A549 (cell line): ENCODE results near the gene RNU6-7. TPM values are rescaled to one million over a fixed set of nuclear protein-coding genes. Genes with fewer than 3 reads are reported as not detected.
A peak's percentile ranks its signal among the peaks of the same experiment; 100 is the strongest.

Experiments
- ATAC-seq, 2 experiments: fragments of 200-7000 bp in 1 of 2; fragments of >200 bp in 1 of 2; cut with Nextera tagmentation in 1 of 2; cut with Tn5 transposase in 1 of 2; 3 replicates each; pipeline versions ENCODE4 v1.8.0 to v1.9.1; 2018 to 2020; ENCODE audit warnings: mild to moderate bottlenecking in 1 of 2, moderate library complexity in 1 of 2
- CTCF ChIA-PET: fragments of 300-600 bp; sonication (Branson Sonifier 250); formaldehyde crosslinking; extraction: SDS; loops from one replicate; lab custom pipeline; 2021; ENCODE audit warnings: antibody characterized with exemption, inconsistent platforms; lab: Yijun Ruan, JAX
- POLR2A ChIA-PET: fragments of 350-600 bp; formaldehyde crosslinking; extraction: SDS; loops from one replicate; lab custom pipeline; 2021; ENCODE audit warnings: antibody characterized with exemption, inconsistent platforms; lab: Yijun Ruan, JAX
- DNase-seq, 2 experiments: peaks; one replicate each; pipeline versions ENCODE4 v3.0.0 to v3.0.0-alpha.2; 2011 to 2016; ENCODE audit warnings: low read depth in 1 of 2, low spot score in 1 of 2
- FAIRE-seq: peaks from 2 replicates; lab custom pipeline; 2011; peaks lifted over from hg19 to GRCh38; lab: Jason Lieb, UNC
- H3K27ac ChIP-seq, 2 experiments: fragments of >200 bp; sonication (Bioruptor Twin); formaldehyde crosslinking; 3 replicates each; pipeline ENCODE4 v1.5.1; 2016 to 2017
- H3K4me1 ChIP-seq: fragments of >200 bp; sonication (Bioruptor Twin); formaldehyde crosslinking; 3 replicates; pipeline ENCODE4 v1.6.1; 2016
- H3K4me2 ChIP-seq: fragments of >200 bp; sonication (Bioruptor Twin); formaldehyde crosslinking; 3 replicates; pipeline ENCODE4 v1.6.1; 2016
- H3K4me3 ChIP-seq: fragments of >200 bp; sonication (Bioruptor Twin); formaldehyde crosslinking; 3 replicates; pipeline ENCODE4 v1.5.1; 2016
- H3K9me3 ChIP-seq: fragments of >200 bp; sonication (Bioruptor Twin); formaldehyde crosslinking; 3 replicates; pipeline ENCODE4 v1.6.1; 2016
- BHLHE40 ChIP-seq: IDR thresholded peaks from 2 replicates; pipeline ENCODE4 v1.6.1; 2012; ENCODE audit warnings: low read depth, low read length, inconsistent platforms
- CEBPB ChIP-seq, 2 experiments: fragments of >200 bp in 1 of 2; sonication (Bioruptor Twin) in 1 of 2; formaldehyde crosslinking in 1 of 2; IDR thresholded peaks; 2 replicates each; pipeline ENCODE4 v1.6.1; 2012 to 2016
- EHF ChIP-seq: fragments of 250-450 bp; sonication (Bioruptor Pico); IDR thresholded peaks from 2 replicates; pipeline ENCODE4 v1.5.0; 2020; ENCODE audit warnings: mild to moderate bottlenecking
- EP300 ChIP-seq, 2 experiments: fragments of >200 bp; sonication (Bioruptor Twin); formaldehyde crosslinking; IDR thresholded peaks; 2 replicates in 1 of 2; 3 replicates in 1 of 2; pipeline ENCODE4 v1.6.1; 2016 to 2017
- FOSB ChIP-seq: fragments of 250-450 bp; sonication (Bioruptor Pico); IDR thresholded peaks from 2 replicates; pipeline ENCODE4 v1.5.0; 2020; ENCODE audit warnings: mild to moderate bottlenecking, moderate library complexity
- FOSL2 ChIP-seq, 2 experiments: fragments of 450-650 bp in 1 of 2; fragments of >200 bp in 1 of 2; sonication (Bioruptor Twin) in 1 of 2; formaldehyde crosslinking; IDR thresholded peaks; 2 replicates each; pipeline versions ENCODE4 v1.5.0 to v1.6.1; 2016 to 2020; ENCODE audit warnings: mild to moderate bottlenecking in 1 of 2, moderate library complexity in 1 of 2
- JUNB ChIP-seq: fragments of >200 bp; sonication (Bioruptor Twin); formaldehyde crosslinking; IDR thresholded peaks from 2 replicates; pipeline ENCODE4 v1.6.1; 2016
- KDM5A ChIP-seq: fragments of 200-600 bp; sonication (generic); IDR thresholded peaks from 2 replicates; pipeline ENCODE4 v1.6.1; 2016; ENCODE audit warnings: antibody characterized with exemption, mild to moderate bottlenecking
- MAFK ChIP-seq: fragments of 450-650 bp; IDR thresholded peaks from 2 replicates; pipeline ENCODE4 v1.6.1; 2014; ENCODE audit not compliant: partially characterized antibody
- NPAS2 ChIP-seq: fragments of 250-450 bp; sonication (Bioruptor Pico); IDR thresholded peaks from 2 replicates; pipeline ENCODE4 v1.8.0; 2022; ENCODE audit warnings: mild to moderate bottlenecking, moderate library complexity, borderline replicate concordance
- PHF8 ChIP-seq: fragments of 200-600 bp; sonication (generic); IDR thresholded peaks from 2 replicates; pipeline ENCODE4 v1.6.1; 2016; ENCODE audit warnings: low read depth, mild to moderate bottlenecking, antibody characterized with exemption, moderate library complexity, borderline replicate concordance
- POLR2A ChIP-seq: IDR thresholded peaks from 2 replicates; pipeline ENCODE4 v1.6.1; 2012; ENCODE audit warnings: mild to moderate bottlenecking, low read length
- POLR2AphosphoS2 ChIP-seq: conservative IDR thresholded peaks from 2 replicates; pipeline ENCODE4 v1.6.1; 2012; ENCODE audit warnings: low read length, improper control_type of control experiment, inconsistent platforms
- RAD21 ChIP-seq, 2 experiments: fragments of >200 bp in 1 of 2; sonication (Bioruptor Twin) in 1 of 2; formaldehyde crosslinking in 1 of 2; IDR thresholded peaks in 1 of 2; conservative IDR thresholded peaks in 1 of 2; 2 replicates in 1 of 2; 3 replicates in 1 of 2; pipeline ENCODE4 v1.6.1; 2012 to 2018; ENCODE audit warnings: inconsistent platforms in 1 of 2
- RCOR1 ChIP-seq: fragments of 150-350 bp; IDR thresholded peaks from 2 replicates; pipeline ENCODE4 v1.6.1; 2014; ENCODE audit warnings: antibody characterized with exemption, low read length, low read depth
- SREBF2 ChIP-seq: fragments of 450-650 bp; IDR thresholded peaks from 2 replicates; pipeline ENCODE4 v1.6.1; 2014; ENCODE audit warnings: mild to moderate bottlenecking, moderate library complexity
- ZFP36 ChIP-seq: fragments of 450-650 bp; IDR thresholded peaks from 2 replicates; pipeline ENCODE4 v1.6.1; 2014; ENCODE audit warnings: borderline replicate concordance; ENCODE audit not compliant: partially characterized antibody
- WGBS: methylation state at CpG from one replicate; pipeline ENCODE4 v1.1.6; 2017; ENCODE audit errors: missing lambda C conversion rate; 5-methylcytosine and 5-hydroxymethylcytosine counted together
- polyA plus RNA-seq, 4 experiments: library from polyadenylated mRNA; depleted of rRNA in 3 of 4; stranded (reverse); fragments of >200 nt; fragmentation: RNase III in 1 of 4; extraction: RNeasy Plus Mini Kit Qiagen cat#74134 plus additional on column Dnase treatment in 1 of 4; gene quantifications; 2 replicates in 3 of 4; 3 replicates in 1 of 4; pipeline ENCODE4 v1.2.3, GENCODE V29; 2011 to 2017
- TF ChIP-seq, protein P1 (sequence below): IDR thresholded peaks from 2 replicates; pipeline ENCODE4 v1.6.1; 2012
- TF ChIP-seq, protein P2 (sequence below): IDR thresholded peaks from 2 replicates; pipeline ENCODE4 v1.6.1; 2012; ENCODE audit warnings: low read depth, borderline replicate concordance
- TF ChIP-seq, protein P3 (sequence below): fragments of >200 bp; sonication (Bioruptor Twin); formaldehyde crosslinking; IDR thresholded peaks from 2 replicates; pipeline ENCODE4 v1.6.1; 2016
- TF ChIP-seq, protein P4 (sequence below): fragments of >200 bp; sonication (Bioruptor Twin); formaldehyde crosslinking; IDR thresholded peaks from 3 replicates; pipeline ENCODE4 v1.6.1; 2016
- TF ChIP-seq, protein P5 (sequence below): fragments of 250-450 bp; sonication (Bioruptor Pico); IDR thresholded peaks from 2 replicates; pipeline ENCODE4 v1.5.0; 2020; ENCODE audit warnings: low read depth, mild to moderate bottlenecking, moderate library complexity
- TF ChIP-seq, protein P6 (sequence below): fragments of >200 bp; sonication (Bioruptor Twin); formaldehyde crosslinking; IDR thresholded peaks from 3 replicates; pipeline ENCODE4 v1.5.1; 2016
- TF ChIP-seq, protein P7 (sequence below): fragments of 200-600 bp; sonication (generic); IDR thresholded peaks from 2 replicates; pipeline ENCODE4 v1.6.1; 2016; ENCODE audit warnings: antibody characterized with exemption, mild to moderate bottlenecking, moderate library complexity

The RNU6-7 gene
- polyA plus RNA-seq, 2 of the 4 experiments (the other 2 are of a cell fraction): not detected

DNA sequence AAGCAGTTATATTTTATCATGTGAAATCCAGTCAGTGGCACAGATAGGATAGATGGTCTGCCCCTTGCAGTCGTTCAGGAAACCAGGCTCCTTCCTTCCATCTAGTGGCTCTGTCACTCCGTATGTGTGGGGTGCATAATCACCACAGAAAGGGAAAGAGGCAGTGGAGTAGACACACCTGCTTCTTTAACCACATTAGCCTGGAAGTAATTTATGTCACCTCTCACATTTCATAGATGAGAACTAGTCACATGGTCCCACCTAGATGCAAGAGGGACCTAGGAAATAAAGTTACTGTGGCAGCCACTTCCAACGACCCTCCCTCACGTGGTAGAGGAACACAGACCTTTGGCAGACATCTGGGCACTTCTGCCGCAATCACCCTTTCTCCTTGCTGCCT, 15.5 kb downstream of the RNU6-7 start:
- H3K4me1 ChIP-seq: no peaks in the 10 kb centered on the region
- H3K27ac ChIP-seq: no peak overlapping the region
- 49% methylated on average over 5 of the region's 5 CpGs for WGBS
- H3K4me2 ChIP-seq: no peak overlapping the region
- DNase-seq: no peak
- peak in 1 of 2 experiments; percentile 54; a peak in 1 of 6 replicates for ATAC-seq
- ChIA-PET POLR2A (no interaction called here), CTCF (no interaction called here)
- H3K4me3 ChIP-seq: no peak overlapping the region
- no peak for FAIRE-seq
- TF ChIP-seq JUNB: no peak
- TF ChIP-seq FOSB (CRISPR knock-in tag): no peak
- no peak for TF ChIP-seq CEBPB (IDR thresholded peaks at IDR 0.05)
- TF ChIP-seq NPAS2 (CRISPR knock-in tag): no peak
- no peak for TF ChIP-seq POLR2AphosphoS2
- TF ChIP-seq RCOR1: no peak
- no peak for TF ChIP-seq KDM5A
- no peaks in the 10 kb centered on the region for H3K9me3 ChIP-seq

DNA sequence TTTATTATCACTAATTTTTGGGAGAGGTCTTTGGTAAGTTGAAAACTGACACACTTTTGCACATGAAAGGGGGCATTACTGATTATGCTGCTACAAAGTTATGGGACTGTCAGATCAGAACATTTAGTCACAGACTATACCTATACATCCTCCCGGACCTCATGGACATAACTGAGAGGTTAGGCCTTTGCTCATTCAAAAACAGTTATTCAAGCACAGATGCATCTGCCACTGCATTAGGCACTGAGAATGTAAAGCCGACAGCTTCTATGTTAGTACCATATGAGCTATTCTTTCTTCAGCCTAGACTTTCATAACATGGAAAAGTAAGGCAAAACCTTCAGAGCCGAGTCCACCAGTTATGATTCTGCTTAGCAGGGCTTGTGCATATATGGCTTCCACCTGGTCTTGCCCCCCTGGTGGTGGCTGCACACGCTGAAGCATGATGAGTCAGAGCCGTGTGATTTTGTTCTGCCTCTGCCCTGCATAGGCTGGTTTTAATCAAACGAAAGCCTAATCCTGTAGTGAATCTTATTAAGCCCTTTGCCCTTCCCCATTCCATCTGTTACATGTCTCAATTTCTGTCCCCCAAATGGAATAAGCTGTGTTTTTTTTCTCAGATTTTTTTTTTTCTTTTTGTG, 23.0 kb downstream of the RNU6-7 start:
- Histone ChIP-seq H3K4me1 (peaks cover 20% of the 10 kb centered on the region), H3K9me3 (no peaks in the 10 kb centered on the region), H3K4me3 (no peak overlapping the region), H3K27ac (peak overlapping the region; percentile 52 to 73; a peak in 5 of 6 replicates), H3K4me2 (peak overlapping the region; percentile 38)
- ChIA-PET CTCF (interaction anchor here (1.0 to 1.6 kb wide), 4 partner anchors 22 to 330 kb away, joined by 3 to 4 read pairs (median 4); no protein-coding TSS in a partner anchor), POLR2A (interaction anchor here (0.7 kb wide), 1 partner anchor 22 kb away, joined by 4 read pairs; the partner anchor contains the start of gene RNU6-8)
- DNase-seq (peak; percentile 52 to 68), FAIRE-seq (no peak), ATAC-seq (peak; percentile 98)
- 25% methylated on average over 6 of the region's 6 CpGs for WGBS
- TF ChIP-seq, protein P1, sequence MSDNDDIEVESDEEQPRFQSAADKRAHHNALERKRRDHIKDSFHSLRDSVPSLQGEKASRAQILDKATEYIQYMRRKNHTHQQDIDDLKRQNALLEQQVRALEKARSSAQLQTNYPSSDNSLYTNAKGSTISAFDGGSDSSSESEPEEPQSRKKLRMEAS: peak; percentile 50
- TF ChIP-seq, protein P2, sequence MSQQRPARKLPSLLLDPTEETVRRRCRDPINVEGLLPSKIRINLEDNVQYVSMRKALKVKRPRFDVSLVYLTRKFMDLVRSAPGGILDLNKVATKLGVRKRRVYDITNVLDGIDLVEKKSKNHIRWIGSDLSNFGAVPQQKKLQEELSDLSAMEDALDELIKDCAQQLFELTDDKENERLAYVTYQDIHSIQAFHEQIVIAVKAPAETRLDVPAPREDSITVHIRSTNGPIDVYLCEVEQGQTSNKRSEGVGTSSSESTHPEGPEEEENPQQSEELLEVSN: no peak
- TF ChIP-seq, protein P3, sequence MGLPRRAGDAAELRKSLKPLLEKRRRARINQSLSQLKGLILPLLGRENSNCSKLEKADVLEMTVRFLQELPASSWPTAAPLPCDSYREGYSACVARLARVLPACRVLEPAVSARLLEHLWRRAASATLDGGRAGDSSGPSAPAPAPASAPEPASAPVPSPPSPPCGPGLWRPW: no peak
- TF ChIP-seq POLR2A (no peak), EP300 (IDR thresholded peaks at IDR 0.05) (no peak), RCOR1 (no peak), ZFP36 (no peak), RAD21 (conservative IDR thresholded peaks at IDR 0.05 in 1 of 2, IDR thresholded peaks at IDR 0.05 in 1 of 2) (peak in 1 of 2 experiments; percentile 11; a peak in 1 of 5 replicates), EHF (CRISPR knock-in tag) (no peak), FOSL2 (IDR thresholded peaks at IDR 0.05) (peak; percentile 60; the same call in 1 of the 2 replicates), FOSL2 (CRISPR knock-in tag; IDR thresholded peaks at IDR 0.05) (peak; percentile 85), FOSB (CRISPR knock-in tag) (no peak), PHF8 (no peak), JUNB (0 out of 2 replicates have a peak, but pooled peaks have one; percentile 15), SREBF2 (no peak), MAFK (no peak), NPAS2 (CRISPR knock-in tag) (no peak), BHLHE40 (no peak)
- TF ChIP-seq, protein P4, sequence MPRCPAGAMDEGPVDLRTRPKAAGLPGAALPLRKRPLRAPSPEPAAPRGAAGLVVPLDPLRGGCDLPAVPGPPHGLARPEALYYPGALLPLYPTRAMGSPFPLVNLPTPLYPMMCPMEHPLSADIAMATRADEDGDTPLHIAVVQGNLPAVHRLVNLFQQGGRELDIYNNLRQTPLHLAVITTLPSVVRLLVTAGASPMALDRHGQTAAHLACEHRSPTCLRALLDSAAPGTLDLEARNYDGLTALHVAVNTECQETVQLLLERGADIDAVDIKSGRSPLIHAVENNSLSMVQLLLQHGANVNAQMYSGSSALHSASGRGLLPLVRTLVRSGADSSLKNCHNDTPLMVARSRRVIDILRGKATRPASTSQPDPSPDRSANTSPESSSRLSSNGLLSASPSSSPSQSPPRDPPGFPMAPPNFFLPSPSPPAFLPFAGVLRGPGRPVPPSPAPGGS: no peak
- TF ChIP-seq, protein P5, sequence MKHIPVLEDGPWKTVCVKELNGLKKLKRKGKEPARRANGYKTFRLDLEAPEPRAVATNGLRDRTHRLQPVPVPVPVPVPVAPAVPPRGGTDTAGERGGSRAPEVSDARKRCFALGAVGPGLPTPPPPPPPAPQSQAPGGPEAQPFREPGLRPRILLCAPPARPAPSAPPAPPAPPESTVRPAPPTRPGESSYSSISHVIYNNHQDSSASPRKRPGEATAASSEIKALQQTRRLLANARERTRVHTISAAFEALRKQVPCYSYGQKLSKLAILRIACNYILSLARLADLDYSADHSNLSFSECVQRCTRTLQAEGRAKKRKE: no peak
- TF ChIP-seq, protein P6, sequence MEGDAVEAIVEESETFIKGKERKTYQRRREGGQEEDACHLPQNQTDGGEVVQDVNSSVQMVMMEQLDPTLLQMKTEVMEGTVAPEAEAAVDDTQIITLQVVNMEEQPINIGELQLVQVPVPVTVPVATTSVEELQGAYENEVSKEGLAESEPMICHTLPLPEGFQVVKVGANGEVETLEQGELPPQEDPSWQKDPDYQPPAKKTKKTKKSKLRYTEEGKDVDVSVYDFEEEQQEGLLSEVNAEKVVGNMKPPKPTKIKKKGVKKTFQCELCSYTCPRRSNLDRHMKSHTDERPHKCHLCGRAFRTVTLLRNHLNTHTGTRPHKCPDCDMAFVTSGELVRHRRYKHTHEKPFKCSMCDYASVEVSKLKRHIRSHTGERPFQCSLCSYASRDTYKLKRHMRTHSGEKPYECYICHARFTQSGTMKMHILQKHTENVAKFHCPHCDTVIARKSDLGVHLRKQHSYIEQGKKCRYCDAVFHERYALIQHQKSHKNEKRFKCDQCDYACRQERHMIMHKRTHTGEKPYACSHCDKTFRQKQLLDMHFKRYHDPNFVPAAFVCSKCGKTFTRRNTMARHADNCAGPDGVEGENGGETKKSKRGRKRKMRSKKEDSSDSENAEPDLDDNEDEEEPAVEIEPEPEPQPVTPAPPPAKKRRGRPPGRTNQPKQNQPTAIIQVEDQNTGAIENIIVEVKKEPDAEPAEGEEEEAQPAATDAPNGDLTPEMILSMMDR: 0 out of 3 replicates have a peak, but pooled peaks have one; percentile 14
- TF ChIP-seq, protein P7, sequence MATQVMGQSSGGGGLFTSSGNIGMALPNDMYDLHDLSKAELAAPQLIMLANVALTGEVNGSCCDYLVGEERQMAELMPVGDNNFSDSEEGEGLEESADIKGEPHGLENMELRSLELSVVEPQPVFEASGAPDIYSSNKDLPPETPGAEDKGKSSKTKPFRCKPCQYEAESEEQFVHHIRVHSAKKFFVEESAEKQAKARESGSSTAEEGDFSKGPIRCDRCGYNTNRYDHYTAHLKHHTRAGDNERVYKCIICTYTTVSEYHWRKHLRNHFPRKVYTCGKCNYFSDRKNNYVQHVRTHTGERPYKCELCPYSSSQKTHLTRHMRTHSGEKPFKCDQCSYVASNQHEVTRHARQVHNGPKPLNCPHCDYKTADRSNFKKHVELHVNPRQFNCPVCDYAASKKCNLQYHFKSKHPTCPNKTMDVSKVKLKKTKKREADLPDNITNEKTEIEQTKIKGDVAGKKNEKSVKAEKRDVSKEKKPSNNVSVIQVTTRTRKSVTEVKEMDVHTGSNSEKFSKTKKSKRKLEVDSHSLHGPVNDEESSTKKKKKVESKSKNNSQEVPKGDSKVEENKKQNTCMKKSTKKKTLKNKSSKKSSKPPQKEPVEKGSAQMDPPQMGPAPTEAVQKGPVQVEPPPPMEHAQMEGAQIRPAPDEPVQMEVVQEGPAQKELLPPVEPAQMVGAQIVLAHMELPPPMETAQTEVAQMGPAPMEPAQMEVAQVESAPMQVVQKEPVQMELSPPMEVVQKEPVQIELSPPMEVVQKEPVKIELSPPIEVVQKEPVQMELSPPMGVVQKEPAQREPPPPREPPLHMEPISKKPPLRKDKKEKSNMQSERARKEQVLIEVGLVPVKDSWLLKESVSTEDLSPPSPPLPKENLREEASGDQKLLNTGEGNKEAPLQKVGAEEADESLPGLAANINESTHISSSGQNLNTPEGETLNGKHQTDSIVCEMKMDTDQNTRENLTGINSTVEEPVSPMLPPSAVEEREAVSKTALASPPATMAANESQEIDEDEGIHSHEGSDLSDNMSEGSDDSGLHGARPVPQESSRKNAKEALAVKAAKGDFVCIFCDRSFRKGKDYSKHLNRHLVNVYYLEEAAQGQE: no peak
